ENCODE results near the gene B4GALT4. TPM values are rescaled to one million over a fixed set of nuclear protein-coding genes. Genes with fewer than 3 reads are reported as not detected.

Gene B4GALT4
- total and polyA plus RNA-seq, 2 of the 4 experiments (the other 2 are of a cell fraction): 27.0 to 30.3 TPM

- H3K9me3 ChIP-seq (ENCODE audit: control insufficient read depth, insufficient read depth, low read length): no peaks in the 10 kb centered on the region
- in situ Hi-C loops (cut with MboI; ENCODE audit: low sequenced_read_pairs) (loop anchor here (10.0 kb wide), 1 partner anchor 375 kb away; no protein-coding TSS in a partner anchor), dilution Hi-C loops (cut with HindIII; ENCODE audit: low sequenced_read_pairs, unreplicated experiment) (no loop called here), intact Hi-C loops (cut with micrococcal nuclease) (no loop called here)
- no TSS peak for BruUV-seq (replicated peaks)
- peaks cover 2% of the 10 kb centered on the region; the same call in 1 of the 2 replicates for H3K27me3 ChIP-seq (ENCODE audit: control insufficient read depth, insufficient read depth, low read length)
- no peak overlapping the region for H2BK15ac ChIP-seq (ENCODE audit: low read depth, low read length)
- H2BK20ac ChIP-seq (ENCODE audit: low read depth, low read length): no peak overlapping the region
- H4K20me1 ChIP-seq (ENCODE audit: insufficient read depth, low read length): no peaks in the 10 kb centered on the region
- CTCF ChIA-PET: no interaction called here
- POLR2A ChIA-PET (ENCODE audit: unreplicated experiment): no interaction called here
- H3K4ac ChIP-seq (ENCODE audit: low read depth, low read length): no peak overlapping the region
- TF ChIP-seq USF2 (IDR thresholded peaks at IDR 0.05; ENCODE audit: low read depth, low read length) (no peak), CHD1 (IDR thresholded peaks at IDR 0.05; ENCODE audit: low read depth, low read length) (no peak), POLR2A (IDR thresholded peaks at IDR 0.05; ENCODE audit: low read depth, low read length) (no peak), CTCF (conservative IDR thresholded peaks at IDR 0.05; ENCODE audit: low read depth, low read length) (no peak), NFE2L2 (IDR thresholded peaks at IDR 0.05; ENCODE audit: low read depth, low read length) (no peak), MAZ (IDR thresholded peaks at IDR 0.05; ENCODE audit: borderline replicate concordance, low read depth, low read length) (no peak), BHLHE40 (IDR thresholded peaks at IDR 0.05; ENCODE audit: low read depth, low read length) (no peak), ELK1 (IDR thresholded peaks at IDR 0.05; ENCODE audit: borderline replicate concordance, low read depth, low read length) (no peak), MAFK (IDR thresholded peaks at IDR 0.05; ENCODE audit: low read depth, low read length) (no peak)
- WGBS, 2 experiments (ENCODE audit: extremely low coverage in 2 of 2, insufficient read length in 1 of 2): no CpG with 5 or more reads among the region's 4 CpGs
- ATAC-seq (ENCODE audit: low read depth): no peak
- H3K4me2 ChIP-seq (ENCODE audit: low read depth, low read length): no peak overlapping the region
- no peak overlapping the region for H2BK120ac ChIP-seq (ENCODE audit: low read depth, low read length)
- no peak overlapping the region for H2AK5ac ChIP-seq (ENCODE audit: low read depth, low read length)
- no peaks in the 10 kb centered on the region for H3K79me1 ChIP-seq (ENCODE audit: low read depth in 1 of 2, low read length in 2 of 2)
- H3K18ac ChIP-seq (ENCODE audit: low read depth, low read length): no peak overlapping the region
- DNase-seq: no peak
- no peaks in the 10 kb centered on the region for H3K4me1 ChIP-seq (ENCODE audit: control insufficient read depth, insufficient read depth, low read length)
- no peak overlapping the region for H4K8ac ChIP-seq (ENCODE audit: low read depth in 2 of 2, low read length in 2 of 2)
- no peak overlapping the region for H3K14ac ChIP-seq (replicated peaks; ENCODE audit: low read depth, low read length)
- H4K91ac ChIP-seq (ENCODE audit: insufficient read depth, low read depth, low read length): no peak overlapping the region
- H2AFZ ChIP-seq (replicated peaks; ENCODE audit: low read length, poor library complexity): no peak overlapping the region
- H2BK5ac ChIP-seq (ENCODE audit: low read depth, low read length, poor library complexity, severe bottlenecking): no peak overlapping the region
- H2AK9ac ChIP-seq (replicated peaks; ENCODE audit: low read depth, low read length, poor library complexity): no peak overlapping the region
- no peak overlapping the region for H3K56ac ChIP-seq (ENCODE audit: extremely low read depth, insufficient read depth, low read length)
- no peaks in the 10 kb centered on the region for H3K36me3 ChIP-seq (ENCODE audit: control insufficient read depth, insufficient read depth, low read length)
- no peak overlapping the region for H3K4me3 ChIP-seq (ENCODE audit: insufficient read depth, low read depth, low read length)
- H3K23ac ChIP-seq (ENCODE audit: low read depth, low read length): no peak overlapping the region
- no peak overlapping the region for H3K9ac ChIP-seq (ENCODE audit: low read depth, low read length)
- H4K5ac ChIP-seq (ENCODE audit: low read depth, low read length): no peak overlapping the region
- H3K9me1 ChIP-seq (ENCODE audit: insufficient read depth, low read length): no peaks in the 10 kb centered on the region
- no peak overlapping the region for H3K27ac ChIP-seq (ENCODE audit: insufficient read depth, low read length)
Measured at GRCh38 chr3:119259821-119260220, 19.1 kb upstream of the B4GALT4 start.
